Keratinocyte (primary cell): ENCODE measurements around the gene DNHD1. TPM values are rescaled to one million over a fixed set of nuclear protein-coding genes. Genes with fewer than 3 reads are reported as not detected.

Source experiments
- DNase-seq: peaks from one replicate; pipeline ENCODE4 v3.0.0-alpha.2; 2011; ENCODE audit warnings: low read depth, missing footprints, low spot score
- FAIRE-seq: peaks from 2 replicates; lab custom pipeline; 2011; peaks lifted over from hg19 to GRCh38; lab: Jason Lieb, UNC
- H2AFZ ChIP-seq: 2 replicates; pipeline ENCODE4 v1.6.0; 2012; ENCODE audit warnings: low read length, control low read depth, inconsistent platforms; ENCODE audit not compliant: control insufficient read depth
- H3K27ac ChIP-seq: 2 replicates; pipeline ENCODE4 v1.5.1; 2011; ENCODE audit warnings: low read length; ENCODE audit not compliant: control insufficient read depth, insufficient read depth
- H3K27me3 ChIP-seq: 3 replicates; pipeline ENCODE4 v1.6.0; 2011; ENCODE audit warnings: low read length; ENCODE audit not compliant: control insufficient read depth, insufficient read depth; ENCODE audit errors: extremely low read depth
- H3K36me3 ChIP-seq, 2 experiments: 2 replicates in 1 of 2; 3 replicates in 1 of 2; pipeline ENCODE4 v1.5.1; 2011; ENCODE audit warnings: low read length in 2 of 2, mild to moderate bottlenecking in 1 of 2; ENCODE audit not compliant: control insufficient read depth in 2 of 2, insufficient read depth in 2 of 2; ENCODE audit errors: extremely low read depth in 1 of 2
- H3K4me1 ChIP-seq: 3 replicates; pipeline ENCODE4 v1.5.1; 2011; ENCODE audit warnings: low read length; ENCODE audit not compliant: control insufficient read depth, insufficient read depth; ENCODE audit errors: extremely low read depth
- H3K4me2 ChIP-seq: 3 replicates; pipeline ENCODE4 v1.6.0; 2011; ENCODE audit warnings: low read depth, low read length; ENCODE audit not compliant: control insufficient read depth, insufficient read depth; ENCODE audit errors: extremely low read depth
- H3K4me3 ChIP-seq, 3 experiments: fragments of 200-600 bp in 1 of 3; sonication (generic) in 1 of 3; 2 replicates in 2 of 3; 3 replicates in 1 of 3; pipeline ENCODE4 v1.5.1; 2011 to 2016; ENCODE audit warnings: low read length in 3 of 3, mild to moderate bottlenecking in 3 of 3, control low read depth in 2 of 3, inconsistent platforms in 1 of 3, low read depth in 1 of 3, mixed read lengths in 1 of 3, mixed run types in 1 of 3, moderate library complexity in 1 of 3; ENCODE audit not compliant: control insufficient read depth in 2 of 3, insufficient read depth in 2 of 3; ENCODE audit errors: extremely low read depth in 1 of 3
- H3K79me2 ChIP-seq: 2 replicates; pipeline ENCODE4 v1.6.0; 2012; ENCODE audit warnings: low read length; ENCODE audit not compliant: control insufficient read depth, insufficient read depth
- H3K9ac ChIP-seq: 3 replicates; pipeline ENCODE4 v1.6.0; 2011; ENCODE audit warnings: low read length; ENCODE audit not compliant: control insufficient read depth, insufficient read depth; ENCODE audit errors: extremely low read depth
- H3K9me1 ChIP-seq: 3 replicates; pipeline ENCODE4 v1.6.0; 2011; ENCODE audit warnings: low read length; ENCODE audit not compliant: control insufficient read depth, insufficient read depth; ENCODE audit errors: extremely low read depth
- H3K9me3 ChIP-seq: 2 replicates; pipeline ENCODE4 v1.5.1; 2012; ENCODE audit warnings: low read depth, low read length; ENCODE audit not compliant: control insufficient read depth
- H4K20me1 ChIP-seq: 3 replicates; pipeline ENCODE4 v1.6.0; 2011; ENCODE audit warnings: low read length; ENCODE audit not compliant: control insufficient read depth, insufficient read depth; ENCODE audit errors: extremely low read depth
- CTCF ChIP-seq, 3 experiments: IDR thresholded peaks in 1 of 3; conservative IDR thresholded peaks in 1 of 3; optimal IDR thresholded peaks in 1 of 3; 2 replicates in 2 of 3; 3 replicates in 1 of 3; pipeline versions ENCODE3 to v1.5.1; 2011; ENCODE audit warnings: low read length in 3 of 3, mild to moderate bottlenecking in 3 of 3, moderate library complexity in 2 of 3, control low read depth in 1 of 3, inconsistent platforms in 1 of 3; ENCODE audit not compliant: insufficient read depth in 2 of 3; ENCODE audit errors: extremely low read depth in 1 of 3
- EZH2 ChIP-seq: IDR thresholded peaks from one replicate; pipeline ENCODE4 v1.6.1; 2012; ENCODE audit warnings: inconsistent platforms, mild to moderate bottlenecking, low read length, moderate library complexity
- dilution Hi-C: fragments of 300-500 bp; cut with MboI; formaldehyde crosslinking; loops from one replicate; pipeline ENCODE4 v1.7.0; 2020; ENCODE audit warnings: low sequenced_read_pairs; ENCODE audit not compliant: extremely low pct_ligation_motif_present
- polyA plus RNA-seq, 5 experiments: library from polyadenylated mRNA; depleted of rRNA in 3 of 5; stranded (reverse) in 3 of 5; stranded (forward) in 1 of 5; unstranded in 1 of 5; fragments of >200 nt; gene quantifications; 1 replicate in 1 of 5; 2 replicates in 3 of 5; 3 replicates in 1 of 5; pipeline versions ENCODE4 v1.2.1 to v1.2.3, GENCODE V29; 2011 to 2012; ENCODE audit warnings: missing spikeins in 2 of 5, low read depth in 1 of 5, low replicate concordance in 1 of 5

DNHD1 gene
- polyA plus RNA-seq, 1 donor (not counting 4 experiments of a cell fraction or from before 2014, with no cell fraction given): 2.9 TPM

DNA sequence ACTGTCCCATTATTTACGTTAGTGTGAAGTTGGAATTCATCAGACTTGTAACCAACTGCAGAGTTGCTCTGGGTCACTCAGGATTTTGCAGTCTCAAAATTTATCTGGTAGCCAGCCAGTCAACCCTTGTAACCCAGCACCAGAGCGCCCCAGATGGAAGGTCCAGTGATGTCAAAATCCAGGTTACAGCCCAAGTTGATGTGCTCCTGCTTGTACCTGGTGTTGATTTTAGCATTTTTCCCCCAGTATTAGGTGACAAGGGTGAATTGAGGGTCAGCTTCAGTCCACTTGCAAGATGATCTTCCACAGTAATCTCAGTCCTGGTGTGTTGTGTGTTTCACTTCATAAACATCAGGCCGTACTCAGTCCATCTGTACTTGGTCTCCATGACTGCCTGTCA lies 8.3 kb upstream of the DNHD1 start:
- dilution Hi-C loops: no loop called here
- DNase-seq: no peak
- H4K20me1 ChIP-seq: peaks cover 2% of the 10 kb centered on the region
- H3K27me3 ChIP-seq: no peaks in the 10 kb centered on the region
- H3K4me2 ChIP-seq: no peak overlapping the region
- peaks cover 18 to 24% of the 10 kb centered on the region in 2 experiments for H3K36me3 ChIP-seq
- H3K27ac ChIP-seq: no peak overlapping the region
- no peak for FAIRE-seq
- H3K4me1 ChIP-seq: no peaks in the 10 kb centered on the region
- H3K9ac ChIP-seq: no peak overlapping the region
- peaks cover 4% of the 10 kb centered on the region for H3K79me2 ChIP-seq
- H2AFZ ChIP-seq: no peak overlapping the region
- no peaks in the 10 kb centered on the region for H3K9me3 ChIP-seq
- H3K9me1 ChIP-seq: no peaks in the 10 kb centered on the region
- TF ChIP-seq EZH2 (no peak), CTCF (optimal IDR thresholded peaks at IDR 0.05 in 1 of 3, IDR thresholded peaks at IDR 0.05 in 1 of 3, conservative IDR thresholded peaks at IDR 0.05 in 1 of 3; ENCODE audit: extremely low read depth in 1 of 3, insufficient read depth in 2 of 3, low read length in 3 of 3) (no peak)
- H3K4me3 ChIP-seq: no peak overlapping the region

DNA sequence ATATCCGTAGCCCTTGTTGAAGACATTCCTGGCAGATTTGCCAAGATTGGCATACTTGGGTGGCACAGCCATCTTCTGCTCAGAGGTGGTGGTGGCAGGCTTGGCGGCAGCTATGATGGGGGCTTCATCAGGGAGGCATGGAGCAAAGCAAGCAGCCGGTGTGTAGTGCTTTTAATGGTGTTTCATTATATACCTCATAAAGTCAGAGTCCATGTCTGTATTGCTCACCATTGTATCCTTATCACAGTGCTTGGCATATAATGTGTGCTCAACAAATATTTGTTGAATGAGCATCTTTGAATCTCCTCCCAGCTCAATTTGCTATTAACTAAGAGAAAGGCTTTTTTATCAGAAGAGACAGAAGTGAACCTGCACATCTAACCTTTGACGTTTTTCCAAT lies 7.8 kb upstream of the DNHD1 start:
- no peaks in the 10 kb centered on the region for H3K27me3 ChIP-seq
- no peak for FAIRE-seq

More for the DNA sequence above, 7.8 kb upstream of the DNHD1 start:
- Histone ChIP-seq H3K4me3 (no peak overlapping the region), H3K9me1 (no peaks in the 10 kb centered on the region), H3K36me3 (peaks cover 18 to 24% of the 10 kb centered on the region in 2 experiments), H3K9ac (no peak overlapping the region), H2AFZ (no peak overlapping the region), H3K27ac (no peak overlapping the region), H3K79me2 (peaks cover 3% of the 10 kb centered on the region), H3K9me3 (no peaks in the 10 kb centered on the region), H4K20me1 (peaks cover 2% of the 10 kb centered on the region), H3K4me1 (no peaks in the 10 kb centered on the region), H3K4me2 (no peak overlapping the region)
- dilution Hi-C loops: no loop called here
- DNase-seq: no peak
- TF ChIP-seq CTCF (optimal IDR thresholded peaks at IDR 0.05 in 1 of 3, IDR thresholded peaks at IDR 0.05 in 1 of 3, conservative IDR thresholded peaks at IDR 0.05 in 1 of 3; ENCODE audit: extremely low read depth in 1 of 3, insufficient read depth in 2 of 3, low read length in 3 of 3): no peak
